ENCODE results near the gene RBMXL2. TPM values are rescaled to one million over a fixed set of nuclear protein-coding genes. Genes with fewer than 3 reads are reported as not detected.

The RBMXL2 gene
- total and polyA plus RNA-seq, 2 of the 4 experiments (the other 2 are of a cell fraction) = not detected

DNA sequence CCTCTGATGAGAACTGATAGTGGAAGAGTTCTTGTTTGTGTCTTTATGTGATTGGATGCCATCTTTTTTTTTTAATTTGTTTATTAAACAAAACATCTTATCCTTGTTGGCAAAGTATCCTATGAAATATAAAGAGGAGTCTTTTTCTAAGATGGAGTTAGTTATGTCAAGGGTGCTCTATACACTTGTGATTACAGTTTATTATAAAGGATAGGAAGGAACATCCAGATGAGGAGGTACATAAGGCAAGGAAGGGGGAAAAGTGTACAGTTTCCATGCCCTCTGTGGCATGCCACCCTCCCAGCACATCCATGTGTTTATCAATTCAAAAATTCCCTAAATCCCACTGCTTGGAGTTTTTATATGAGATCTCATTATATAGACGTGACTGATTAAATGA lies 7.4 kb upstream of the RBMXL2 start:
- Histone ChIP-seq H2BK5ac (ENCODE audit: low read depth, low read length, poor library complexity, severe bottlenecking) (no peak overlapping the region), H4K8ac (ENCODE audit: low read depth in 2 of 2, low read length in 2 of 2) (no peak overlapping the region), H3K4me3 (ENCODE audit: insufficient read depth, low read depth, low read length) (no peak overlapping the region), H3K9me3 (ENCODE audit: control insufficient read depth, insufficient read depth, low read length) (no peaks in the 10 kb centered on the region), H2AFZ (replicated peaks; ENCODE audit: low read length, poor library complexity) (no peak overlapping the region), H3K27ac (ENCODE audit: insufficient read depth, low read length) (no peak overlapping the region), H3K18ac (ENCODE audit: low read depth, low read length) (no peak overlapping the region), H2BK20ac (ENCODE audit: low read depth, low read length) (no peak overlapping the region), H3K4me1 (ENCODE audit: control insufficient read depth, insufficient read depth, low read length) (no peaks in the 10 kb centered on the region), H3K79me1 (ENCODE audit: low read depth in 1 of 2, low read length in 2 of 2) (no peaks in the 10 kb centered on the region), H2BK15ac (ENCODE audit: low read depth, low read length) (no peak overlapping the region), H3K14ac (replicated peaks; ENCODE audit: low read depth, low read length) (no peak overlapping the region), H3K9me1 (ENCODE audit: insufficient read depth, low read length) (no peaks in the 10 kb centered on the region), H4K91ac (ENCODE audit: insufficient read depth, low read depth, low read length) (no peak overlapping the region), H2AK9ac (replicated peaks; ENCODE audit: low read depth, low read length, poor library complexity) (no peak overlapping the region), H4K5ac (ENCODE audit: low read depth, low read length) (no peak overlapping the region), H3K36me3 (ENCODE audit: control insufficient read depth, insufficient read depth, low read length) (no peaks in the 10 kb centered on the region), H2BK120ac (ENCODE audit: low read depth, low read length) (no peak overlapping the region), H3K4me2 (ENCODE audit: low read depth, low read length) (no peak overlapping the region), H3K27me3 (ENCODE audit: control insufficient read depth, insufficient read depth, low read length) (no peaks in the 10 kb centered on the region), H2AK5ac (ENCODE audit: low read depth, low read length) (no peak overlapping the region), H3K23ac (ENCODE audit: low read depth, low read length) (no peak overlapping the region), H3K9ac (ENCODE audit: low read depth, low read length) (no peak overlapping the region), H3K56ac (ENCODE audit: extremely low read depth, insufficient read depth, low read length) (no peak overlapping the region), H3K4ac (ENCODE audit: low read depth, low read length) (no peak overlapping the region), H4K20me1 (ENCODE audit: insufficient read depth, low read length) (no peaks in the 10 kb centered on the region)
- no peak for ATAC-seq (ENCODE audit: low read depth)
- POLR2A ChIA-PET (ENCODE audit: unreplicated experiment) = no interaction called here
- dilution Hi-C loops (cut with HindIII; ENCODE audit: low sequenced_read_pairs, unreplicated experiment) = no loop called here
- no peak for DNase-seq
- CTCF ChIA-PET = no interaction called here
- intact Hi-C loops (cut with micrococcal nuclease) = no loop called here
- no TSS peak for BruUV-seq (replicated peaks)
- in situ Hi-C loops (cut with MboI; ENCODE audit: low sequenced_read_pairs) = no loop called here
- TF ChIP-seq FOS (IDR thresholded peaks at IDR 0.05; ENCODE audit: low read depth, low read length) (no peak), ELK1 (IDR thresholded peaks at IDR 0.05; ENCODE audit: borderline replicate concordance, low read depth, low read length) (no peak), POLR2A (IDR thresholded peaks at IDR 0.05; ENCODE audit: low read depth, low read length) (no peak), MAZ (IDR thresholded peaks at IDR 0.05; ENCODE audit: borderline replicate concordance, low read depth, low read length) (no peak), MAFK (IDR thresholded peaks at IDR 0.05; ENCODE audit: low read depth, low read length) (no peak)
- WGBS, 2 experiments (ENCODE audit: extremely low coverage in 2 of 2, insufficient read length in 1 of 2) = no CpG with 5 or more reads among the region's 1 CpG

Data from IMR-90 (cell line).